OCI-M1 (cell line): Measurements from ENCODE around the gene PAFAH1B2.
"Not testable (repeated sequence)": the region's sequence is repeated elsewhere in the genome, so short reads cannot be mapped to it uniquely, and the experiment has no call there.

Source experiments
- DNase-seq: peaks from one replicate; lab custom pipeline; 2025; lab: John Stamatoyannopoulos, UW

PAFAH1B2 gene

DNA sequence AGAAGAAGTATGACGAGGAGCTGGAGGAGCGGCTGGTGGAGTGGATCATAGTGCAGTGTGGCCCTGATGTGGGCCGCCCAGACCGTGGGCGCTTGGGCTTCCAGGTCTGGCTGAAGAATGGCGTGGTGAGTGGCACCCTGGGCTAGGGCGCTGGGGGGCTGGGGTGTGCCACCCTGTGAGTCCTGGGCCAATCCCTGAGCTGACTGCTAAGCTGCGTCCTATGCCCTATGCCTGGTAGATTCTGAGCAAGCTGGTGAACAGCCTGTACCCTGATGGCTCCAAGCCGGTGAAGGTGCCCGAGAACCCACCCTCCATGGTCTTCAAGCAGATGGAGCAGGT lies 59.0 kb downstream of the PAFAH1B2 start:
- DNase-seq, result no peak

DNA sequence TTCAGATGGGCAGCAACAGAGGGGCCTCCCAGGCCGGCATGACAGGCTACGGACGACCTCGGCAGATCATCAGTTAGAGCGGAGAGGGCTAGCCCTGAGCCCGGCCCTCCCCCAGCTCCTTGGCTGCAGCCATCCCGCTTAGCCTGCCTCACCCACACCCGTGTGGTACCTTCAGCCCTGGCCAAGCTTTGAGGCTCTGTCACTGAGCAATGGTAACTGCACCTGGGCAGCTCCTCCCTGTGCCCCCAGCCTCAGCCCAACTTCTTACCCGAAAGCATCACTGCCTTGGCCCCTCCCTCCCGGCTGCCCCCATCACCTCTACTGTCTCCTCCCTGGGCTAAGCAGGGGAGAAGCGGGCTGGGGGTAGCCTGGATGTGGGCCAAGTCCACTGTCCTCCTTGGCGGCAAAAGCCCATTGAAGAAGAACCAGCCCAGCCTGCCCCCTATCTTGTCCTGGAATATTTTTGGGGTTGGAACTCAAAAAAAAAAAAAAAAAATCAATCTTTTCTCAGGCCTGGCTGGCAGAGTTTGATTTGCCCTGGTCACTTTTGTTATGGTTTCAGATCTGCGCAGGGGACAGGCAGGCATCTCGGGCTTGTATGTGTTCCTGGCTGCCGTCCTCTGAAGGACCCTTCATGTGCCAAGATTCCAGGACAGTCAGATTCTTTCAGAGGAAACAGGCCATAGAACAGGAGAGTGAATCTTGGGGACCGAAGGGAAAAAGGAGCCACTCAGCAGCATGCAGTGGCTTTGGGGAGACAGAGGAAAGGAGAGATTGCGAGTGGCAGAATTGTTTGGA lies 60.4 kb downstream of the PAFAH1B2 start:
- no peak for DNase-seq

DNA sequence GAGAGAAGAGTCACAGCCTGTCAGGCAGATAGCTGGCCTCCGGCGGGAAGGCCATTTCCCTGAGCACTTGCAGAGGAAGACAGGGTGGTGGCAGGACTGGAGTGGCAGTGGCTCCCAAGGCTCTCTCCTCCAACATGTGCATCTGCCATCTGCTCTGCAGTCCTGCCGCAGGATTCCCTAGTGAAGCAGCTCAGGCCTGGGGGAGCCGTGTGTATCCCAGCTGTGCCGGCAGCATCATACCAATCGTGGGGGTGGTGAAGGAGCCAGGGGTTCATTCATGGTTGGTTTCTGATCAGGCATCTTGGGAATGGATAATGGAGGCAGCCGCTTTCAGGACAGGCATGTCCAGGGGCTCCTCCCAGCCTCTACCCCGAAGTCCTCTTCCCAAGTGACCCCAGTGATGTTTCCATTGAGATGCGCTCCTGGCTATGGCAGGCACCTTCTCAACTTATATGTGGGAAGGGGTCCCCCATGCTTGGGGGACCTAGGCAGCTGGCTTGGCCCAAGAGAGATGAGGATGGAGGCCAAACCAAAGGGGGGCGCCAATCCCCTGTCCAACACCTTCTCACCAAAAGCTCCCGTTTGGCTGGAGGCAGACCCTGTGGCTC lies 61.2 kb downstream of the PAFAH1B2 start:
- DNase-seq, result no peak

DNA sequence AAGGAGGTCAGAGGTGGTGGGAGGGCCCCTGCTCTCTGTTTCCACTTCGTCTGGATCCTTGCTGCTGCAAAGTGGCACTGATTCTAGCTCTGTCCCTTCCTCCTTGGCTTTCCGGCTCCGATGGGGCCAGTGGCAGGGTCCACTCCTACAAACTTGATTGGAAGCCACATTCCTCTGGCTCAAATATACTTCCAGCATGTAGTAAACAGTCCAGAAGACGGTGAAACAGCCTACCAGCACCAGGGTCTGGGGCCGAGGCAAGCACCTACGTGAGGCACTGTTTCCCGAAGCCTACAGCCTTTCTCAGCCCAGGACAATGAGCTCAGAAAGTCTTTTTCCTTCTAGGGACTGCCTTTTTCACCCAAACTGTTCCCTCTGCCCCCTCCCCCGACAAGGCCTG lies 62.0 kb downstream of the PAFAH1B2 start:
- DNase-seq, result not testable (repeated sequence)

DNA sequence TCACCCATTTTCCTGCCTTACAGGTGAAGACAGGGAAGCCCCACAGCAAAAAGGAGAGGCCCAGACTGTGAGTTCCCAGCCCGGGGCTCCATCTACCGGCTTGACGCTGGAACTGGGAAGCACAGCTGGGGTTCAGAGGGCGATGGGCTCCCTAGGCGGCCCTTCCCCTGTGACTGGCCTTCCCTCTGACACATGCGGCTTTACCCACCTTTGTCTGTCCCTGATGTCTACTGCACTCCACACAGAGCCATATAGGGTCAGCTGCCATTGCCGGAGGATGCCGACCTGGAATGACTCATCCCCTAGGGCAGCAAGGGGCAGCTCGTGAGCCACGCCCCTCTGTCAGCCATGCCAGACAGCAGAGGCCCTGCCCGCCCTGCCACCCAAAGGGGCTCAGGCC lies 62.8 kb downstream of the PAFAH1B2 start:
- not testable (repeated sequence) for DNase-seq

DNA sequence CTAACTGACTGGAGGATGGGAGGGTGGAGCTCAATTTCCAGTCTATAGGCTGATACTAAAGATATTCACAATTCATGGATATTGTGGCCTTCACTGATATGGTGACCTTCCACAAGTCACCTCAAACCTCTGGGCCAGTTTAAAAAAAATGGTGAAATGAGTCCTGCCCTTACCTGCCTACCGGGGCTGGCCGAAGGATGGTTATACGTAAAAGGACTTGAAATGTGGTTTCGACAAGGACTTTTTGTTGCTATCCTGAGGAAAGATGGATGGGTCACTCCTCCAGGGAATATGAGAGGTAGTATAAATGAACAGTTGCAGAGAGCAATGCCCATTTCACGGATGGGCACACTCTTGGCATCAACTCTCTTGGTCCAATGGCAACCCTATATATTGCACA lies 63.4 kb downstream of the PAFAH1B2 start:
- not testable (repeated sequence) for DNase-seq

DNA sequence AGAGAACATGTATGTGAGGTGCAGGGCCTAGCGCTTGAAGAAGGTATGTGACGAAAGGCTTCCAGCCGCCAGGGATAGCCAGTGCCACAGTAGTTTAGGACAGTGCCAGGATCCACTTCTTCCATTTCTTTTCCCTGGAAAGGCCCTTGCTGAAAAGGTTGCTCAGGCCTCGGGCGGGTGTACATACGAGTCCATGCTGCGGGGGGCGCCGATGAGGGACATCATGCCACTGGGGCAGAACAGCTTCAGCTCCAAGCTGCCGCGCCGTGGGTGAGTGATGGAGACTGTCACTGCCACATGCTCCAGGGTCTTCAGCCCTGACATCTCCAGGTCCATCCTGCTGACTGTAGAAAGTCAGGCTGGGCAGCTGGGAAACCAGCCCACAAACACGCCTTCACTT lies 64.6 kb downstream of the PAFAH1B2 start:
- DNase-seq, result not testable (repeated sequence)

DNA sequence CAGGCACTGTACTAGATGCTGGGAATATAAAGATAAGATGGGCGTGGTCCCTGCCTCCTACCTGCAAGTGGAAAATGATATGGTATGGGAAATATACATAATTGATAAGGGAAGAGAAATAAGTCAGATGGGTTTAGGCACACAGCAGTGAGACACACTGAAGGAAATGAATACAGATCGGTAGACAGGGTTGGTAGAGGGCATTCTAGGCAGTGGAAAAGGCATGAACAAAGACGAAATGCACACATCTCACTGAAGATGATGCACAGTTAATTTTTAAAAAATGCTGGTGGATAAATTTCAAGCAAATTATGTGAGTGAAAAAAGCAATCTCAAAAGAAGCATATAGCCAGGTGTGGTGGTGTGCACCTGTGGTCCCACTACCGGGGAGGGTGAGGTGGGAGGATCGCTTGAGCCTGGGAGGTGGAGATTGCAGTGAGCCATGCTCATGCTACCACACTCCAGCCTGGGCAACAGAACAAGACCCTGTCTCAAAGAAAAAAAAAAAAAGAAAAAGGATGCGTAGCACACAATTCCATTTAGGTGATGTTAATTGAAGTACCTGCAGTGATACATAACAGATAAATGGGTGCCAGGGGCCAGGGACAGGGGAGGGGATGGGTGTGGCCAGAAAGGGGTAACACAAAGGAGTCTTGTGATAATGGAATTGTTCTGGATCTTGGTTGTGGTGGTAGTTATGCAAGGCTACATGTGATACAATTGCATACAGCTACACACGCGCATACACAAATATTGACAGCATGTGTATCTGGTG lies 65.5 kb downstream of the PAFAH1B2 start:
- not testable (repeated sequence) for DNase-seq

DNA sequence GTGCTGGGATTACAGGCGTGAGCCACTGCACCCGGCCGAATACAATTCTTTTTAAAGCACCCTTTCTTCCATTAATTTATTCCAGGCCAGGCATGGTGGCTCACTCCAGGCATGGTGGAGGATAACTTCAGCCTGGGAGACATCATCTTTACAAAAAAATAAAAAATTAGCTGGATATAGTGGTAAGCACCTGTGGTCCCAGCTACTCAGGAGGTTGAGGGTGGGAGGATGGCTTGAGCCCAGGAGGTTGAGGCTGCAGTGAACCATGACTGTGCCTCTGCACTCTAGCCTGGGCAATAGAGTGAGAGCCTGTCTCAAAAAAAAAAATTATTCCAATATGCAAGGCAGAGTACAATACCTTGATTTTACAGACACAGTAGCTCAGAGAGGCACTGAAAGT lies 66.5 kb downstream of the PAFAH1B2 start:
- no peak for DNase-seq

DNA sequence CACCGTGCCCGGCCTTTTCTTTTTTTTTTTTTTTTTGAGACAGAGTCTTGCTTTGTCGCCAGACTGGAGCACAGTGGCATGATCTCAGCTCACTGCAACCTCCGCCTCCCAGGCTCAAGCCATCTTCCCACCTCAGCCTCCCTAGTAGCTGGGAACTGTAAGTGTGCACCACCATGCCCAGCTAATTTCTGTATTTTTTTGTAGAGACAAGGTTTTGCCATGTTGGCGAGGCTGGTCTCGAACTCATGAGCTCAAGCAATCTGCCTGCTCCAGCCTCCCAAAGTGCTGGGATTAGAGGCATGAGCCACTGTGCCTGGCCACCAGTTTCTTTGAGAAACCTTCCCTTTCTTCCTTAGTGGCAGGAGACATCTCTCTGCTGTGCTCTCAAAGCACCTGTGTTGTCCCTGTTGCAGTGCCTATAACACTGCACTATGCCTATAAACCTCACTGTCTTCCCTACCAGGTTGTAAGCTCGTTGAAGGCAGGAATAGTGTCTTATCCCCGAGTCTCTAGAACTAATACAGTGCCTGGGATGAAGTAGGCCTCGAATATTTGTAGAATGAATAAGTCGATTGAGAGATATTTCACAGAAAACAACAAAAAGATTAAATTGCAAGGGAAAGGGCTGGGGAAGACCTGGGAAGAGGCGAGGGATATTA lies 68.7 kb downstream of the PAFAH1B2 start:
- no peak for DNase-seq

DNA sequence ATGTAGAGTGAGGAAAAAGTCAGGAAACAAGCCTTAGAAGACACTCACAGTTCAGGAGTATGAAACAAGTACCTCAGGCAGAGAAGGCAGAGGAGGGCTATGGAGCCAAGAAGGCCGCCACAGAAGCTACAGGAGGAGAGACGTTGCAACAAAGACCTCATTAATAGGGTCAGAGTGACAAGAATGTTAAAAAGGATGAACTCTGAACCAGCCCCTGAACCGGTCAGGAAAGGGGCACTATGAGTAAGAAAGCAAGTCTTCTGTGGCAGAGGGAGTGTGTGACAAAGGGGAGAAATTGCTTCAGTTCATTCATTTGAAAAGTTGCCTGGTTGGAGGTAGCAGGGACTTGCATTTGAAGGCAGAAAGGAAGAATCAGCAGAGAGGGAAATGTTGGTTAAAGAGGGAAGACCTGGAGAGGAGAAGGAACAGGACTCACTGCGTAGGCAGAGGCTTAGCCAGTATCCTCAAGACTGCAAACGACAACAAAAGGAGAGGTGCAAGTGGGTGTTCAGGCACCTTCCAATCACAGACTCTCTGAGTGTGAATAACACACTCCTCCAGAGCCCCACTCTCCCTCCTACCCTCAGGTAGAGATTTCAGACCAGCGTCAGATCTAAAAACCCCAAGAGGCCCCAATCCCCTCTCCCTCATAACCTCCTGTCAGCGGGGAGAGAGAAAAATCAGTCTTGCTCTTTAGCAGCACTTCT lies 70.5 kb downstream of the PAFAH1B2 start:
- no peak for DNase-seq

DNA sequence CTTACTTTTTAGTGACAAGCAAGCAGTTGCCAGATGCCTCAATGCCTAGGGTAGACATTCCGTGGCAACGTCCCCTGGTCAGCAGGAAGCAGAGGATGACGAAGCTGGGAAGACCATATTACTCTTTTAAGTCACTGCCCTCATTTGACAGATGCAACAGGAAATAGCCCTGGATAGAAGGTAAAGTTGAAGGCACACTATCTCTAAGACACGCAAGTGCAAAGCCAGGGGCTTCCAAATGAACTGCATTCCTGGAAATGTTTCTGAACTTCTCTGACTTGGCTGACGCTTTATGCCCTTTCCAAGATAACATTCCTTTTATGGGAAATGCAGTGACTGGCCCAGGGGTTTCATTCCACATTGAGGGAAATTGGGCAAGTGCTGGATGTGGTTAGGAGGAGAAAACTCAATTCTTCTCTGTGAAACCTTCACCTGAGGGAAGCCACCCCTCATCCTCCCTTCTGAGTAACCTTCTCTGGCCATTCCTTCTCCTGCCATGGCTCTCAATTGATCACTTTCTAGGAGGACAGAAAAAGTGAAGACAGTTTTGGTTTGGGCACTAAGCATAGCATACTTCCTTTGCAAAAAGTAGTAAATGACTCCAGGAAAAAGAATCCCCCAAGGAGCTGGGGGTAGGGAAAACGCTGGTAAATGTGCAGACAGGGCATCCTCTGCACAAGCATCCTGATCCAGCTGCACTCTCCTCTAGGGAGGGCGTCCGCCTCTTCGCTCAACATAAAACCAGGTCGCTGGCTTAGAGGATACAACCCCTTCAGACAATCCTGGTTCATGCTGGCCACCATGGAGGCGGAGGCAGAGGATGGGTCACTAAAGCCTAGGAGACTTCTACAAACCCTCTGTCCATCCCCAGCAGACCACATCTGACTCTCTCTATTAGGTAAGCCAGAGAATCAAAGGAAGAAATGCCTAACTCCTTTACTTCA lies 73.3 kb downstream of the PAFAH1B2 start:
- no peak for DNase-seq

DNA sequence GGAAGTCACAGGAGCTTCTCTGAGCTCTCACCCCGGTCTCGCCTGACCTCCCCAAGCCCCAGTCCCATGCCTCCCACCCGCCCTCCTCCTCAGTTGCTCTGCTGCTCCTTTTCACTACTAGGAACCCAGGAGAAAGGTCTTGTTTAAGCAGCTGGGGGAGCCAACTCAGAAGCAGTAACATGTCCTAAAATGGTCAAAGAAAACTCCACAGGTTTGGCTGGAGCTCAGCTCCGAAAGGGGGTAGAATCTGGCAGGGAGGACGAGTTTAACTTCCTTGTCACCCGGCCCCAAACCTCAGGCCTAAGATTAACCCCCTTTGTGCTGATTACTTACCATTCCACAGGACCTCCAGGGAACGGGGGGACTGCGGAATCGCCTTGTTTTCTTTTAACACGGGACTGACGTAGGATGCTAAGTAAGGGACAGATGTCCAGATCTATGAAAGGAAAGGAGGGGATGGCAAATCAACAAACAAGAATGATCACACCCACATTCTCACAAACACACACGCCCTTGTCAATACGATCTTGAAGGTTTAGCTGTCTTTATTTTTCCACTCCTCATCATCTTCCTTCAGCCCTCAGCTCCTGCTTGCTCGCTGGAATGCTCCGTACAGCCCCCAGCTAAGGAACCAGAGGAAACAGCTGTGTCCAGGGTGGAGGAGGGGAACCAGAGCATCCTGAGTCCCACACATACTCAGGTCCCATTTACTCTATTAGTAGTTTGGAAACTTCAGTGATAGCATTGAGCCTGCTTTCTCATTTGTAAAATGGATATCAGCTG lies 74.2 kb downstream of the PAFAH1B2 start:
- DNase-seq, result no peak

DNA sequence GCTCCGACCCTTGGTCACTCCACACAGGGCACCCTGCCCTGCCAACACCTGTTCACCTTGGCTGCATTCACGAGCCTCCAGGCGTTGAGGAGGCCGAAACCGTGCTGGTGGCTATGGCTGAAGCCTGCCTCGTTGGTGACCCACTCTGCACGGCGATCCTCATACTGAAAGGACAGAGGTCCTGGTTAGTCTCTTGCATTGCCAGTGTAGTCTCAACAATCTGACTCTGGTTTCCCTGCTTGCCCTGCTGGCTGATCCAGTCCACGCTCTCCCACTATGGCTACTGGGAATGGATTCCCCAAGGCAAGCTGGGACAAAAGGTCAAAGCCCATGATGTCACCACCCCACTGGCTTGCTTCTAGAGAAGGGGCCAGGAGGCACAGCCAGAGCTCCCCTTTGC lies 74.9 kb downstream of the PAFAH1B2 start:
- DNase-seq, result no peak

DNA sequence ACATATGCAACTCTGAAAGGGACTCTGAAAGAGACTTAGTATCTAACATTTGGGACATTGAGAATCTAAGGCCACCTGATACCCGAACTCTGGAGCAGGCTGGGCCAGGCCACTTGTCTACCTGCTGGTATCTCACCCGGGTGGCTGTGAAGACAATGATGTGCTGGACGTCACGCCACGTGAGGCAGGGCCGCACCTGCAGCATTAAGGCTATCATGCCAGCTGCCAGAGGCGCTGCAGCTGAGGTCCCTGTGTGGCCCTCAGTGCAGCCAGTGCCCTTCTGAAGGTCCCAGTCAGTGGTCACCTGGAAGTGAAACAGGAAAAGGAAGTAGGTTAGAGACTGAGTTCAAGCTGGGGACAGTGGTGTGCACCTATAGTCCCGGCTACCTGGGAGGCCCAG lies 75.4 kb downstream of the PAFAH1B2 start:
- DNase-seq, result no peak

DNA sequence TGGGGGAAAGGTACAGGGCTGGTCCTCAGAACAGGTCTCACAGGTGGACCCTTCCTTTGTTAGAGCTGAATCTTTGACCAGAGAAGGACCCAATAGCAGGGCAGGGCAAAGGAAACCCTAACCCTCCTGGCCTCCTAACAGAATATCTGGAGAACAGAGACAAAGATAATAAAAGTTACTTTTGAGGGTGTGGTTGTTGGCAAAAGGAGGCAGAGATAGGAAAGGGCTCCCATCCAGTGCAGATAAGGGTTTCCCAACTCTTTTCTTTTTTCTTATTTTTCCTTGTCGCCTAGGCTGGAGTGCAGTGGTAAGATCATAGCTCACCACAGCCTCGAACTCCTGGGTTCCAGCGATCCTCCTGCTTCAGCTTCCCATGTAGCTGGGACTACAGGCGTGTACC lies 75.9 kb downstream of the PAFAH1B2 start:
- DNase-seq, result no peak

DNA sequence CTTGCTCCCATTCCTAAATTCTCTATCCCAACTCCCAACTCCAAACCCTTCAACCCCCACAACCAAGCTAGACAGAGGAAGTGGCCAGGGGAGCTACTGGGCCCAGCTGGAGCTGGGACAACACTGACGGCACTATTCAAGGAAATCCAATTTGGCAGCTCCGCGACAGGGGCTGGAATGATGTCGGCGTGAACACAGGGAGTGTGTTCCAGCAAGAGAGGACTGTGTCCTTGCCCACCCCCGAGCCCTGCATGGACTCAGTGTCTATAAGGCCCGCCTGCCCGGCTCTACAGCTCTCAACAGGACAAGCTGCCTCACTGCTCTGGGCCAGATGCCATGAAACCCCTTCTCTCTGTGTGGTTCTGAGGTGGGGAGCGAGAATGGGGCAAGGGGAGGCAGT lies 76.5 kb downstream of the PAFAH1B2 start:
- DNase-seq, result no peak

DNA sequence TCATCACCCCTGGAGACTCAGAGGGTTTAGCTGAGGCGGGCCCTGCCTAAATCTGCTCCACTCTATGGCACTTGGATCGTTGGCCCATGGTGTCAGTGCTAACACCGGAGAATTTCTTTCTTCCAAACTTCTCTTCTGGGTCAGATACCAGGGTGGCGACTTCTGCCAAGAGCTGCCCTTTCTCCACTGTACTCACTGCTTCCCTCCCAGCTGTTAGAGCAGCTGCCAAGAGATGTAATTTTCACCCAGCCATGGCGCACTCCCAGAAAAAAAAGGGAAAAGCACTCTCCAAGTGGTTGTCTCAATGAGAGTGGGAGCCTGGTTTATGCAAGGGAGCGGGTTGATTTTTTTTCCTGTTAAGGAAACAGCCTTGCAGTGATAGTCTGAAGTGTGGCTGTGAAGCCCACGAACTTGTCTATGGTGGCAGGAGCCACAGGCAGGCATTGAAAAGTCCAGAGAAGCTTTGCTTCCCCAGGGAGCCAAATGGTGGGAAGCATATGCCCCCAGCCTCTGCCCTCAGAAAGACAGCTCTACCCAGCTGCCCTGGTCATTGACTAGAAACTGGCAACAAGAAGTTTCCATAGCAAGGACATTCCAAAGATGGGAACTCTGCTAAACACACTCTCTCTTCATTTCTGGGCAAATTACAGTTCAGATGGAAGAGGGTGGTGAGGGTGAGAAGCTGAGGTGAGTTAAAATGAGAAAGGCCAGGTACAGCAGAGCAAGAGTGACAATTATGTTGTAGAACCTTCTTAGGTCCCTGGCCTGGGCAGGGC lies 77.1 kb downstream of the PAFAH1B2 start:
- no peak for DNase-seq
